HUES48 (cell line): Measurements from ENCODE around the gene PPP4R4.
"Not testable (repeated sequence)": the region's sequence is repeated elsewhere in the genome, so short reads cannot be mapped to it uniquely, and the experiment has no call there.

ENCODE experiments used
- H3K27ac ChIP-seq: one replicate; pipeline ENCODE4 v1.7.0; 2013; ENCODE audit warnings: low read depth, low read length, inconsistent platforms
- H3K27me3 ChIP-seq: 2 replicates; pipeline ENCODE4 v1.6.1; 2013; ENCODE audit warnings: mild to moderate bottlenecking, low read length; ENCODE audit not compliant: control insufficient read depth, insufficient read depth
- H3K36me3 ChIP-seq: 2 replicates; pipeline ENCODE4 v1.6.1; 2013; ENCODE audit warnings: low read length; ENCODE audit not compliant: control insufficient read depth, insufficient read depth
- H3K4me1 ChIP-seq: 2 replicates; pipeline ENCODE4 v1.6.1; 2013; ENCODE audit warnings: mild to moderate bottlenecking, low read length; ENCODE audit not compliant: control insufficient read depth, insufficient read depth
- H3K4me3 ChIP-seq: 2 replicates; pipeline ENCODE4 v1.5.1; 2013; ENCODE audit warnings: mild to moderate bottlenecking, low read depth, low read length
- H3K9ac ChIP-seq: 2 replicates; pipeline ENCODE4 v1.6.1; 2013; ENCODE audit warnings: mild to moderate bottlenecking, low read depth, low read length, moderate library complexity
- H3K9me3 ChIP-seq: 2 replicates; pipeline ENCODE4 v1.6.1; 2013; ENCODE audit warnings: low read length; ENCODE audit not compliant: control insufficient read depth, insufficient read depth

PPP4R4 gene

DNA sequence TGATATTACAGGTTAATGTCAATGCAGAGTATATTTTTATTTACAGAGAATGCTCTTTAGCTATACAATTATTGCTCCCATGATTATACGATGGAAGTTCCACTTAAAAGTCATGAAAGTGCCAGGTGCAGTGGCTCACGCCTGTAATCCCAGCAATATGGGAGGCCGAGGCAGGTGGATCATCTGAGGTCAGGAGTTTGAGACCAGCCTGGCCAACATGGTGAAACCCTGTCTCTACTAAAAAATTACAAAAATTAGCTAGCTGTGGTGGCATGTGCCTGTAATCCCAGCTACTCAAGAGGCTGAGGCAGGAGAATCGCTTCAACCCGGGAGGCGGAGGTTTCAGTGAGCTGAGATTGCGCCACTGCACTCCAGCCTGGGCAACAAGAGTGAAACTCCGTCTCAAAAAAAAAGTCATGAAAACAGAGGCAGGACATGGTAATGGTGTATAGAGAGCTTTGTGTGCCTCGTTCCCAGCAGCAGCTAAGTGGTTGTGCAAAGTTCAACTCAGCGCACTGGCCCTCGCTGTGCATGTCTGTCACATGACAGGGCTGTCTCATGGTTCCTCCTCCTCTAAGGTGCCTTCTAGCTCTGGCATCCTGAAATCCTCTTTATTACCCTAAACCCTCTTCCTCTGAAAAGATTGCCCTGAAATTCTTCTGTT is 102.9 kb downstream of the PPP4R4 start:
- not testable (repeated sequence) for H3K4me3 ChIP-seq, H3K9me3 ChIP-seq, H3K4me1 ChIP-seq, H3K27ac ChIP-seq, H3K9ac ChIP-seq, H3K36me3 ChIP-seq, H3K27me3 ChIP-seq

DNA sequence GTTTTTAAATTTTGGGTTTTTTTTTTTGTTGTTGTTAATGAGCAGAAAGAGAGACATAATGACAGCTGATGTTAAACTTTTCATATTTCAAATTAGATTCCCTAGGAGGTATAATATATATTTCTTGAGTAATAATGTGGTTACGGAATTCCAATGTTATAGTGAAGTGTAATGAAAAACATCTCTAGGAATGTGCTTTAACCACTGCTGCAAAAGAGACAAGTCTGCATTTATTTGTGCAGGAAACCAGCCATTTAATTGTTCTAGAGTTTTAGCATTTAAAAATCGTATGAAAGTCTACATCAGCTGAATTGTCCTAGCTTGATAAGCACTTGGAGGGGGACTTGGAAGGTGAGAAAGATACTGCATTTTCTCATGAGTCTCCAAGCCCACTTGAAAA is 104.6 kb downstream of the PPP4R4 start:
- no peaks in the 10 kb centered on the region for H3K9me3 ChIP-seq
- no peak overlapping the region for H3K9ac ChIP-seq
- no peak overlapping the region for H3K27ac ChIP-seq
- no peaks in the 10 kb centered on the region for H3K4me1 ChIP-seq
- no peak overlapping the region for H3K4me3 ChIP-seq
- no peaks in the 10 kb centered on the region for H3K27me3 ChIP-seq
- H3K36me3 ChIP-seq, result no peaks in the 10 kb centered on the region

DNA sequence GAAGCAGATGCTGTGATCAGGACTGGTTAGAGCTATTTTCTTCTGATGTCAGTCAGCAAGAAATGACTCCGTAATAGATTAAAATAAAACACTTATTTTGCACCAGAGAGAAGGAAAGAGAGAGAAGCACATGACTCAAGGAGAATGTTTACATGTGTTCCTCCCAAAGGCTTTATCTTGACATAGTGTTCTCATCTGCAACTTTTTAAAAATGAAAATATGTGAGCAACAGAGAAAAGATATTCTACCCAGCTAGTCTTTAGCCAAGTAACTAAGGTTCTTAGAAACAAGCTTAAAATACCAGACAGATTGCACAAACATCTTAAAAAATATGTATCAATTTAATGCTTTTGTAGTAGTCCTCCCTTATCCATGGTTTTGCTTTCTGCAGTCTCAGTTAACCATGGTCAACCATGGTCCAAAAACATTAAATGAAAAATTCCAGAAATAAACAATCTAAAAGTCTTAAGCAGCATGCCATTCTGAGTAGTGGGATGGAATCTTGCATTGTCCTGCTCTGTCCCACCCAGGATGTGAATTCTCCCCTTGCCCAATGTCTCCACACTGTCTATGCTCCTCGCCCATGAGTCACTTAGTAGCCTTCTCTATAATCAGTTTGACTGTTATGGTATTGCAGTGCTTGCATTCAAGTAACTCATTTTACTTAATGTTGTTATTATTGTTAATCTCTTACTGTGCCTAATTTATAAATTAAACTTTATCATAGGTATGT is 109.0 kb downstream of the PPP4R4 start:
- Histone ChIP-seq H3K4me1 (no peaks in the 10 kb centered on the region), H3K36me3 (no peaks in the 10 kb centered on the region), H3K27me3 (no peaks in the 10 kb centered on the region), H3K4me3 (no peak overlapping the region), H3K9ac (no peak overlapping the region), H3K9me3 (no peaks in the 10 kb centered on the region), H3K27ac (no peak overlapping the region)

DNA sequence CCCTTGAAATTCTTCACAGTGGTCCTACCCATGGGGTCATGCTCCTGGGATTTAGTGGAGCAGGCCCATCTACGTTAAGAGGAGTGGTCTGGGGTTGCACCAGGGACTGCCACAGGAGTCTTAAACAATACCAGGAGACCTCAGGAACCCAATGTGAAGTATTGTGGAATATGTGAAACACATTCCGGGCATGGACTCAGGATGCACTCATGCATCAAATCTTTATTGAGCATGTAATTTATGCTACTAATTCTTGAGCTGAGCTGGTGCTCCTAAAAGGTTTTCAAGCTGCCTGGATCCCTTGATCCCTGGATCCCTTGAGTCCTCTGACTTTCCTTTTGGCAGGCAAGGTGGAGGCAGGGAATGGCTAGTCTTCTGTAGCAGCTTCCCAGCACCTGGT is 110.1 kb downstream of the PPP4R4 start:
- Histone ChIP-seq H3K9me3 (no peaks in the 10 kb centered on the region), H3K9ac (no peak overlapping the region), H3K4me1 (peaks cover 5% of the 10 kb centered on the region), H3K36me3 (no peaks in the 10 kb centered on the region), H3K27me3 (no peaks in the 10 kb centered on the region), H3K4me3 (no peak overlapping the region), H3K27ac (no peak overlapping the region)

DNA sequence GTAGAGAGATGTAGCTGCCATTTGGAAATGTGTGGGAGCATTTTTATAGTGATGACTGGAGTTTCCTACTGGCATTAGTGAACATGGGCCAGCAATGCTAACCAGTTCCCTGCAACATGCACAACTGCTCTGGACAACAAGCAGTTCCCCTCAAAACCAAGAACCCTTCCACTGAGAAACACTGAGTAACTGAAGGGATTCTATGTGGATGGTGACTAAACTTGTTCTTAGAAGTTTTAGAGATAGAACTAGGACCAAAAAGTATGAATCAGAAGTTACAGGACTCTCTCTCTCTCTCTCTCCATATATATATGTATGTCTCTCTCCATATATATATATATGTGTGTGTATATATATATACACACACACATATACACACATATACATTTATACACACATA is 111.0 kb downstream of the PPP4R4 start:
- Histone ChIP-seq H3K36me3 (no peaks in the 10 kb centered on the region), H3K9ac (no peak overlapping the region), H3K9me3 (no peaks in the 10 kb centered on the region), H3K4me1 (peaks cover 6% of the 10 kb centered on the region), H3K4me3 (no peak overlapping the region), H3K27ac (no peak overlapping the region), H3K27me3 (no peaks in the 10 kb centered on the region)

DNA sequence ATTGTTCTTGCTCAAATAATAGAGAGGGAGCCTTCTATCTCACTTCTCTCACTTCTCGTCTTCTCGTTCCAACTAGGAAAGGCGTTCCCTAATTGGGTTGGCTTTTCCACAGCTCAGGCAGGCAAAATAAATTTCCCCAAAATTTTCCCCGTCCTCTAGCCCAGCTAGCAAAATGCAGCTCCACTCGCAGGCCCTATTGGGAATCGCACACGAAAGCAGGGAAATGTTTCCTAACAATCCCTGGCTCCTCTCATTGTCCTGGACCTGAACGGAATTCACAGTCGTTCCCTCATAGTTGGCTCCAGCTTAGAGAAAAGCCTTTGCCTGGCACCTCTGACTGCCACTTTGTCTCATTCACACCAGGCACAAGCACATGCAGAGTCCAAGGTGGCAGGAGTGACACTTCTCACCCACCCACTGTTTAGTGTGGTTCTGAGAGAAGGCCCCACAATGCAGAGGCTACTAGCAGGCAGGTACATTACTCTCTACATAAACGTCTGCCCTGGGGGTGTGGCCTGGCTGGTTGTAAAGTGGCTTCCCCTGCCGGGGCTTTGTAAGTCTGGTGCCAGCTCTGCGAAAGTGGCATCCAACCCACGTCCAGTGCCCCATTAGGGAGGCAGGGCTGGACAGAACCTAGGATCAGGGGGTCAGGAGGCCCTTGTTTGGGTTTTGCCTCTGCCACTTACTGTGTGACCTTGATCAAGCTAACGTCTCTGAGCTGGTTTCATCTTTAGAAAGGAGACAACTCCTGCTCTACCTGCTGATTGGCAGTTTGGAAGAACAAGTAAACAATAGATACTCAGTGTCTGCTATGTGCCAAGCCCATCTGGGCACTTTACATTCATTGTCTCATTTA is 114.7 kb downstream of the PPP4R4 start:
- Histone ChIP-seq H3K27me3 (no peaks in the 10 kb centered on the region), H3K9me3 (no peaks in the 10 kb centered on the region), H3K4me3 (no peak overlapping the region), H3K4me1 (peaks cover 6% of the 10 kb centered on the region), H3K9ac (no peak overlapping the region), H3K36me3 (no peaks in the 10 kb centered on the region), H3K27ac (no peak overlapping the region)

DNA sequence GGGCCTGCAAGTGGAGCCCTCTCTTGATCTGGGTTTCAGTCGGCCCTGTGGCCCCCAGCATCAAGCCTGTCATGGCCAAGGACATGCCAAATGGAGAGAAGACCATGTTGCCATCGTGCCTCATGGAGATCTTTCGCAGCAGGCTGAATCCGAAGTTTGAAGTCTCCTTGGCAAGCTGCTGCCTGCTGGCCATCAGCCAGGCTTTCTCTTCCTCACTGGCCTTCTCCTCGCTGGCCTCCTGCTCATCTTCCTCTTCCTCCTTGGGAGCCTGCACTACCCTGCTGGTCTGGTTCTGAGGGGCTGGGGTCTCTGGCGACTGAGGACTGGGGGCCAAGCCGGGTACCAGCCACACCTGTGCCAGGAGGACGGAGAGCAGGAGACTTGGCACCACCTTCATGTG is 116.1 kb downstream of the PPP4R4 start:
- Histone ChIP-seq H3K9me3 (no peaks in the 10 kb centered on the region), H3K4me1 (peaks cover 6% of the 10 kb centered on the region), H3K4me3 (no peak overlapping the region), H3K36me3 (no peaks in the 10 kb centered on the region), H3K9ac (no peak overlapping the region), H3K27me3 (no peaks in the 10 kb centered on the region), H3K27ac (no peak overlapping the region)

DNA sequence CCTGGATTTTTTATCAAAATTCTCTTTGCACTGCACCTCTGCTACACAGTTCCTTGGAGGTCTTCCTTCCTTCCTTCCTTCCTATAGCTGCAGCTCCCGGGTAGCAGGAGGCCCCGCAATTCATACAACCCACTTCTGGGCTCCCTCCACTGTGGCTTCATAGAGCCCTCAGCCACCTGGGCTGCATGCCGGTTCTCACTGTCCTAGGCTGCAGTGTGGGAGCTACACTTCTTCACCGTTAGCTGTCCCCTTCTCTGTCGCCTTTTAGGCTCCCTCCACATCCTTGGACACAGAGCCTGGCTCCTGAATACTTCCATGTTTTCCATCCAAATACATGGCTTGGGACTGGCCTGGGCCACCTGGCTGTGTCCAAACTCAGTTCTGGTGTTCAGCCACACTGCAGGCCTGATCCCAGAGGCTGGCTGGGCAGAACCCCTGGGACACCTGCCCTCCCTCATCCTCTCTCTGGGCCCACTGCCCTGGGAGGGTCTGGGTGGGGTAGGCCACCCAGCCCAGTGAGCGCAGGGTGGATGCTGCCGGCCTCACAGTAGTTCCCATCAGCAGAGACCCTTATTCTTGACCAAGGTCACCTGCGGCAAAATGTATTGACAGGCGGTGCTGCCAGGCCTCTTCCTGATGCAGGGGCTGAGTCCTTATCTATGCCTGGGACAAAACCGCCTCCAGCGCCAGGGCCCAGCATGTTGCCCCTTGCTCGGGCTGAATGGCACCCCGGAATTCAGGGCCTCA is 117.2 kb downstream of the PPP4R4 start:
- Histone ChIP-seq H3K27ac (no peak overlapping the region), H3K9ac (no peak overlapping the region), H3K4me3 (no peak overlapping the region), H3K27me3 (no peaks in the 10 kb centered on the region), H3K36me3 (no peaks in the 10 kb centered on the region), H3K4me1 (peaks cover 6% of the 10 kb centered on the region), H3K9me3 (no peaks in the 10 kb centered on the region)

DNA sequence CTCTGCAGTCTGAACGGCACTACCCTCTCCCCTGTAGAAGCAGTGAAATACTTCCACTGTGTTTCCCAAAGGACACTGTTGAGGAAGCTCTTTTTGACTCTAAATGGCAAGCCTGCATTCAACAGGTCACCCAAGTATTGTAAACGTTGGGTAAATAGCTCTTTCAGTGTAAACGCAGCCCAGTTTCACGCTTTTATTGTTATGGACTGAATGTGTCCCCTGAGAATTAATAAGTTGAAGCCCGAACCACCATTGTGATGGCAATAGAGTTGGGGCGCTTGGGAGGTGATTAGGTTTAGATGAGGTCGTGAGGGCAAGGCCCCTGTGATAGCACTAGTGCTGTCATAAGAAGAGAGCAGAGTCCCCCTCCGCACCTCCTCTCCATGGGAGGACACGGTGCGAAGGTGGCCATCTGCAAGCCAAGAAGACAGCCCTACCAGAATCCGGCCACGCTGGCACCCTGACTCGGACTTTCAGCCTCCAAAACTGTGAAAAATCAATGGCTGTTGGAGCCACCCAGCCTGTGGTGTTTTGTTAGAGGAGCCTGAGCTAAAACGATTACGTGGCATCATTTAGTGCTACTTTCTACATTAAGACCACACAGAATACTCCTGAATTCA is 117.9 kb downstream of the PPP4R4 start:
- no peak overlapping the region for H3K4me3 ChIP-seq
- no peaks in the 10 kb centered on the region for H3K27me3 ChIP-seq
- H3K36me3 ChIP-seq, result no peaks in the 10 kb centered on the region
- peaks cover 6% of the 10 kb centered on the region for H3K4me1 ChIP-seq
- H3K9ac ChIP-seq, result no peak overlapping the region
- H3K27ac ChIP-seq, result no peak overlapping the region
- H3K9me3 ChIP-seq, result no peaks in the 10 kb centered on the region

DNA sequence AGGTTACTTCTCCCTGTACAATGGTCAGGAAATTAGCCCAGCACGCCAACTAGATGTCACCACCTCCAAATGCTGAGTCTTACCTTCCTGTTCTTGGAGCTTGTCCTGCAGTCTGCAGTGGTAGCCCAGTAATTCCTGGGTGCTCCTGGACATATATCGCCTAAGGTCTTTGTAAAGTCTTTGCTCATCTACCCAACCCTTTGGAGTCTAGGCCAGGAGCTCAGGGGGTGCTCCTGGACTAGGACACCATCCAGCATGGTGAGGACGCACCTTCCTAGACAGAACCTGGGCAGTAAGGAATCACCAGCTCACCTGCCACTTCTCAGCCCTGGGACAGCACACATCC is 118.4 kb downstream of the PPP4R4 start:
- no peak overlapping the region for H3K4me3 ChIP-seq
- H3K27me3 ChIP-seq, result no peaks in the 10 kb centered on the region
- H3K9ac ChIP-seq, result no peak overlapping the region

More for the DNA sequence above, 118.4 kb downstream of the PPP4R4 start:
- Histone ChIP-seq H3K9me3 (no peaks in the 10 kb centered on the region), H3K27ac (no peak overlapping the region), H3K36me3 (no peaks in the 10 kb centered on the region), H3K4me1 (peaks cover 6% of the 10 kb centered on the region)
